Parathyroid adenoma (tissue), 2 donors: Measurements from ENCODE around the gene XYLT1.

ENCODE experiments used
- H2AFZ ChIP-seq: fragments of 300-600 bp; sonication (generic); one replicate; pipeline ENCODE4 v1.7.0; 2017; ENCODE audit warnings: antibody characterized with exemption, mild to moderate bottlenecking
- H3K27ac ChIP-seq: fragments of 300-600 bp; sonication (generic); one replicate; pipeline ENCODE4 v1.7.0; 2017
- H3K27me3 ChIP-seq: fragments of 300-600 bp; sonication (generic); one replicate; pipeline ENCODE4 v1.7.0; 2017; ENCODE audit warnings: low read length; ENCODE audit not compliant: control insufficient read depth, insufficient read depth
- H3K36me3 ChIP-seq: fragments of 300-600 bp; sonication (generic); one replicate; pipeline ENCODE4 v1.7.0; 2017; ENCODE audit warnings: low read length; ENCODE audit not compliant: control insufficient read depth, insufficient read depth
- H3K4me1 ChIP-seq: fragments of 300-600 bp; sonication (generic); one replicate; pipeline ENCODE4 v1.7.0; 2017; ENCODE audit warnings: control low read depth
- H3K4me2 ChIP-seq: fragments of 300-600 bp; sonication (generic); one replicate; pipeline ENCODE4 v1.7.0; 2017; ENCODE audit warnings: low read length
- H3K4me3 ChIP-seq: fragments of 300-600 bp; sonication (generic); one replicate; pipeline ENCODE4 v1.7.0; 2017; ENCODE audit warnings: low read depth, low read length
- H3K79me2 ChIP-seq: fragments of 300-600 bp; sonication (generic); one replicate; pipeline ENCODE4 v1.7.0; 2017; ENCODE audit warnings: control low read depth
- H3K9ac ChIP-seq: fragments of 300-600 bp; sonication (generic); one replicate; pipeline ENCODE4 v1.7.0; 2017; ENCODE audit warnings: mild to moderate bottlenecking
- H3K9me3 ChIP-seq: fragments of 300-600 bp; sonication (generic); one replicate; pipeline ENCODE4 v1.7.0; 2017; ENCODE audit warnings: low read length; ENCODE audit not compliant: control insufficient read depth
- TF ChIP-seq, protein P1 (sequence below): fragments of 300-600 bp; sonication (generic); IDR thresholded peaks from one replicate; pipeline ENCODE4 v1.7.0; 2017; ENCODE audit warnings: antibody characterized with exemption, mild to moderate bottlenecking
- donor health status: primary hyperparathyroidism.

XYLT1 gene

DNA sequence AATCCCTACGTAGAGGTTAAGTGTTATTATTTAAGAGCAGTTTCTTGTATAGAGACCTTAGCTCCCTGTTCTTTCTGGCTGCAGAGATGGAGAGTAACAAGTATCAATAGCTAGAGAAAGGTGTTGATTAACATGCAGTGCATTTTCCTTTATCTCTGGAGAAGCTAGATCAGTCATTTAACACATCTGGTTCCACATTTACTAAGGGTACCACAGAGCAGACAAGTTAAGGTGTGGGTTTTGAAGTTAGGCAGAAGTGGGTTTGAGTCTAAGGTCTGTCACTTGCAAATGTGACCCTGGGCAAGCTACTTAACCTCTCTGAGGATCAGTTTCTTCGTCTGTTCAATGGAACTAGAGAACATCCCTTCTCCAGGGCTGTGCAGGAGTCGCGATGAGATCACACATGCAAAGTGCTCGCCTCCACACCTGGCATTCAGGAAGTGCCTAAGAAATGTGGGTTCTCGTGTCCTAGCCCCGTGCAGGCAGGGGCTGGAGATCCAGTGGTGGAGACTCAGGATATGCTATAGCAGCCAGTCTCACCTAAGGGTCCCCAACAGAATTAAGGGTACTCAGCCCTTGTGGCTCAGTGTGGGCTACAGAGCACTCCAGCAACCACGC is 224.4 kb downstream of the XYLT1 start:
- Histone ChIP-seq H3K4me2 (no peak overlapping the region), H3K36me3 (no peaks in the 10 kb centered on the region), H3K27ac (no peak overlapping the region), H3K27me3 (no peaks in the 10 kb centered on the region), H3K9ac (no peak overlapping the region), H3K4me1 (no peaks in the 10 kb centered on the region), H3K79me2 (no peaks in the 10 kb centered on the region), H3K9me3 (no peaks in the 10 kb centered on the region), H2AFZ (no peak overlapping the region), H3K4me3 (no peak overlapping the region)
- TF ChIP-seq, protein P1, sequence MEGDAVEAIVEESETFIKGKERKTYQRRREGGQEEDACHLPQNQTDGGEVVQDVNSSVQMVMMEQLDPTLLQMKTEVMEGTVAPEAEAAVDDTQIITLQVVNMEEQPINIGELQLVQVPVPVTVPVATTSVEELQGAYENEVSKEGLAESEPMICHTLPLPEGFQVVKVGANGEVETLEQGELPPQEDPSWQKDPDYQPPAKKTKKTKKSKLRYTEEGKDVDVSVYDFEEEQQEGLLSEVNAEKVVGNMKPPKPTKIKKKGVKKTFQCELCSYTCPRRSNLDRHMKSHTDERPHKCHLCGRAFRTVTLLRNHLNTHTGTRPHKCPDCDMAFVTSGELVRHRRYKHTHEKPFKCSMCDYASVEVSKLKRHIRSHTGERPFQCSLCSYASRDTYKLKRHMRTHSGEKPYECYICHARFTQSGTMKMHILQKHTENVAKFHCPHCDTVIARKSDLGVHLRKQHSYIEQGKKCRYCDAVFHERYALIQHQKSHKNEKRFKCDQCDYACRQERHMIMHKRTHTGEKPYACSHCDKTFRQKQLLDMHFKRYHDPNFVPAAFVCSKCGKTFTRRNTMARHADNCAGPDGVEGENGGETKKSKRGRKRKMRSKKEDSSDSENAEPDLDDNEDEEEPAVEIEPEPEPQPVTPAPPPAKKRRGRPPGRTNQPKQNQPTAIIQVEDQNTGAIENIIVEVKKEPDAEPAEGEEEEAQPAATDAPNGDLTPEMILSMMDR: no peak

GRCh38 chr16:17245776-17246175 is 225.0 kb downstream of the XYLT1 start:
- no peaks in the 10 kb centered on the region for H3K36me3 ChIP-seq
- H3K9ac ChIP-seq: no peak overlapping the region
- H3K79me2 ChIP-seq: no peaks in the 10 kb centered on the region
- TF ChIP-seq, protein P1: no peak
- H3K4me2 ChIP-seq: no peak overlapping the region
- no peaks in the 10 kb centered on the region for H3K4me1 ChIP-seq
- H3K9me3 ChIP-seq: no peaks in the 10 kb centered on the region
- no peak overlapping the region for H3K27ac ChIP-seq
- no peak overlapping the region for H2AFZ ChIP-seq
- H3K27me3 ChIP-seq: no peaks in the 10 kb centered on the region
- no peak overlapping the region for H3K4me3 ChIP-seq

DNA sequence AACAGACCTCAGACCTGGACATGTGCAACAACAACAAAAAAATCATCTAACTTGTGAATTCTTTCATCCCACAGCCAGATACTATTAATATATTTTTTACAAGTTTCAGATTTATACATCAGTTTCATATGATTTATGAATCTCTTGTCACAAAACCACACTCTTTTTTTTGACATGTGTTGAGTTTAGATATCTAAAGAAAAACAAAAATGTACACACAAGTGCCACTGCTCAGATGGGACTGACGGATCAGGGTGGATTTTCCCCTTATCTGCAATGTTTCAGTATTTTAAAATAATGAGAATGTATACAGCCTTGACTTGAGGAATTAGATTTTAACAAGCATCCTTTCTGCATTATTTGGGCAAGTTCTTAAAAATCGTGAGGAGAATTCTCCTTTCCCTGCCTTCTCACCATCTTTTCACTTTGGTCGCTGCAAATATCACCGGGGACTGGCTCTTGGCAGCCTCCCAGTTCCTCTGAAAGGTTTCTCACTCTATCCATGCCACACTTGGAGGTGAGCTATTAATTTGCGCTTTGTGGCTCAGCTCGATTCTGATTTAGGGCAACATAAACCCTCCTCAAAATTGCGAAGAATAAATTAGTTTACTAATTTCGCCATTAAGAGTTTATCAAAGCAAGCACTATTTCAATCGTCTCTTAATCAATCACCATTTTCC is 225.7 kb downstream of the XYLT1 start:
- H3K4me3 ChIP-seq: no peak overlapping the region
- H3K27me3 ChIP-seq: no peaks in the 10 kb centered on the region
- H3K4me1 ChIP-seq: no peaks in the 10 kb centered on the region
- H3K36me3 ChIP-seq: no peaks in the 10 kb centered on the region
- H3K9me3 ChIP-seq: no peaks in the 10 kb centered on the region
- TF ChIP-seq, protein P1: no peak
- no peaks in the 10 kb centered on the region for H3K79me2 ChIP-seq
- no peak overlapping the region for H2AFZ ChIP-seq
- H3K27ac ChIP-seq: no peak overlapping the region
- no peak overlapping the region for H3K9ac ChIP-seq
- H3K4me2 ChIP-seq: no peak overlapping the region

DNA sequence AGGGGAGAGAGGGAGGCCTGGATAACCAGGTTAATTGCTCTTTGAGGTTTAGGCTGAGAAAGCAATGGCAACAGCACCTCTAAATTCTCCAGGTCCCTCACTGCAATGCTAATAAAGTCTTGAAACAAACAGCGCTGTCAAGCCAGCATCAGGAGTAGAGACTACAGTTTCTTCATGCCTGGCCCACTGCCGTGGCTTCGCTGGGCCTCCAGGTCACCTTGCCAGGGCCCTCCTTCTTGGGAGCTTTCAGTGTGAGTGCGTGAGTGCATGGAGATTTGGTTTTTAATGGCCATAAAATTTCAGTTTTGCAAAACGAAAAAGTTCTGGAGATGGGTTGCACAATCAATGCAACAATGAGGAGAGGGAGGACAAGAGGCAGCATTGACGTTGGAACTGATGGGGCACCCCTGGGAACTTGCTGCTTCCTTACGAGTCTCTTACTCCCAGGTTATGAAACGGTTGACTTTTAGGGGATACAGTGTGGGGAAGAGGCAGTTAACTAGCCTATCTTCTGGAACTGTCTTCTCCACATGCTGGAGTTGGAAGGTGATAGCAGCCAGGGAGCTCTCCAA is 229.4 kb downstream of the XYLT1 start:
- H3K9me3 ChIP-seq: no peaks in the 10 kb centered on the region
- no peaks in the 10 kb centered on the region for H3K4me1 ChIP-seq
- TF ChIP-seq, protein P1: no peak
- no peak overlapping the region for H2AFZ ChIP-seq
- no peaks in the 10 kb centered on the region for H3K27me3 ChIP-seq
- no peaks in the 10 kb centered on the region for H3K79me2 ChIP-seq
- H3K36me3 ChIP-seq: no peaks in the 10 kb centered on the region
- no peak overlapping the region for H3K9ac ChIP-seq
- H3K4me3 ChIP-seq: no peak overlapping the region
- H3K4me2 ChIP-seq: no peak overlapping the region
- H3K27ac ChIP-seq: no peak overlapping the region
